M059J (cell line): ENCODE measurements around the gene CD200R1L. TPM values are rescaled to one million over a fixed set of nuclear protein-coding genes. Genes with fewer than 3 reads are reported as not detected.

ENCODE experiments used
- DNase-seq: peaks from one replicate; pipeline ENCODE4 v3.0.0-alpha.2; 2012; ENCODE audit warnings: low read depth
- total RNA-seq: library from RNA; depleted of rRNA; stranded (reverse); fragments of >200 nt; shearing (Covaris generic); gene quantifications from 2 replicates; pipeline ENCODE4 v1.2.3, GENCODE V29; 2014

CD200R1L gene
- total RNA-seq, 1 experiment from 2014 or later = not detected

GRCh38 chr3:112818289-112818688, 28.4 kb downstream of the CD200R1L start:
- DNase-seq = peak; percentile 38

GRCh38 chr3:112817797-112818196, 28.9 kb downstream of the CD200R1L start:
- DNase-seq = no peak

- no peak for DNase-seq
Observed at GRCh38 chr3:112817271-112817670, 29.4 kb downstream of the CD200R1L start.

- peak; percentile 46 for DNase-seq
Observed at GRCh38 chr3:112815981-112816380, 30.7 kb downstream of the CD200R1L start.

GRCh38 chr3:112814266-112814665, 32.4 kb downstream of the CD200R1L start:
- DNase-seq = peak; percentile 68

- DNase-seq = no peak
Observed at GRCh38 chr3:112813723-112814171, 32.9 kb downstream of the CD200R1L start.

- DNase-seq = no peak
Observed at GRCh38 chr3:112813016-112813415, 33.6 kb downstream of the CD200R1L start.

GRCh38 chr3:112811917-112812660, 34.6 kb downstream of the CD200R1L start:
- no peak for DNase-seq

- DNase-seq = peak; percentile 79
Observed at GRCh38 chr3:112811131-112811884, 35.4 kb downstream of the CD200R1L start.

- no peak for DNase-seq
Observed at GRCh38 chr3:112810561-112810960, 36.1 kb downstream of the CD200R1L start.

GRCh38 chr3:112808136-112808535, 38.5 kb downstream of the CD200R1L start:
- DNase-seq = no peak

GRCh38 chr3:112807685-112808084, 39.0 kb downstream of the CD200R1L start:
- no peak for DNase-seq

- DNase-seq = no peak
Observed at GRCh38 chr3:112806903-112807302, 39.8 kb downstream of the CD200R1L start.

- DNase-seq = no peak
Observed at GRCh38 chr3:112805126-112805525, 41.5 kb downstream of the CD200R1L start.

GRCh38 chr3:112804021-112804420, 42.6 kb downstream of the CD200R1L start:
- no peak for DNase-seq

- DNase-seq = no peak
Observed at GRCh38 chr3:112803467-112803866, 43.2 kb downstream of the CD200R1L start.

GRCh38 chr3:112802338-112802737, 44.3 kb downstream of the CD200R1L start:
- no peak for DNase-seq

- peak; percentile 33 for DNase-seq
Observed at GRCh38 chr3:112799946-112800345, 46.7 kb downstream of the CD200R1L start.

- DNase-seq = no peak
Observed at GRCh38 chr3:112794622-112795172, 52.0 kb downstream of the CD200R1L start.

- DNase-seq = peak; percentile 47
Observed at GRCh38 chr3:112793326-112794081, 53.2 kb downstream of the CD200R1L start.

GRCh38 chr3:112791736-112792135, 54.9 kb downstream of the CD200R1L start:
- DNase-seq = no peak

- DNase-seq = peak; percentile 44
Observed at GRCh38 chr3:112789787-112790186, 56.9 kb downstream of the CD200R1L start.
